ENCODE results near the gene TMEM176A.

GRCh38 chr7:150804802-150805201 lies 4.2 kb downstream of the TMEM176A start:
- no peak for TF ChIP-seq CTCF (IDR thresholded peaks at IDR 0.05; ENCODE audit: insufficient read depth, low read depth, low read length)
- TF ChIP-seq EZH2 (IDR thresholded peaks at IDR 0.05; ENCODE audit: insufficient read depth, low read length), result no peak

All from astrocyte (in vitro differentiated cells and primary cell).